Stomach (tissue), 9 donors: ENCODE measurements around the gene EPN2. TPM values are rescaled to one million over a fixed set of nuclear protein-coding genes. Genes with fewer than 3 reads are reported as not detected.

ENCODE experiments used
- DNase-seq, 2 donors: peaks; one replicate each; pipeline versions ENCODE4 v3.0.0 to v3.0.0-alpha.2; 2013 to 2019
- H3K27ac ChIP-seq, 5 donors: fragments of 200-600 bp in 4 of 5; sonication (generic) in 4 of 5; one replicate each; pipeline ENCODE4 v1.5.1; 2013 to 2019; ENCODE audit warnings: mild to moderate bottlenecking in 1 of 5, moderate library complexity in 1 of 5
- H3K27me3 ChIP-seq, 3 donors: fragments of 200-600 bp; sonication (generic); one replicate each; pipeline ENCODE4 v1.5.1; 2017 to 2019; ENCODE audit warnings: mixed run types in 1 of 3
- H3K36me3 ChIP-seq, 4 donors: fragments of 200-600 bp; sonication (generic); 1 replicate in 3 of 4; 2 replicates in 1 of 4; pipeline ENCODE4 v1.5.1; 2016 to 2019
- H3K4me1 ChIP-seq, 4 donors: fragments of 200-600 bp; sonication (generic); one replicate each; pipeline ENCODE4 v1.5.1; 2016 to 2019
- H3K4me3 ChIP-seq, 4 donors: fragments of 200-600 bp; sonication (generic) in 3 of 4; one replicate each; pipeline ENCODE4 v1.5.1; 2016 to 2019; ENCODE audit warnings: mild to moderate bottlenecking in 1 of 4
- H3K9me3 ChIP-seq, 4 donors: fragments of 200-600 bp; sonication (generic); one replicate each; pipeline ENCODE4 v1.5.1; 2016 to 2019
- EP300 ChIP-seq: sonication (generic); formaldehyde crosslinking; IDR thresholded peaks from one replicate; pipeline ENCODE4 v1.6.1; 2017; ENCODE audit warnings: antibody characterized with exemption
- POLR2A ChIP-seq, 4 donors: fragments of 450-650 bp; IDR thresholded peaks; one replicate each; pipeline ENCODE4 v1.6.1; 2016; ENCODE audit warnings: antibody characterized with exemption in 4 of 4, control low read depth in 2 of 4, mild to moderate bottlenecking in 1 of 4, moderate library complexity in 1 of 4
- POLR2AphosphoS5 ChIP-seq, 3 donors: sonication (generic); formaldehyde crosslinking; IDR thresholded peaks; one replicate each; pipeline ENCODE4 v1.6.1; 2016; ENCODE audit warnings: antibody characterized with exemption in 3 of 3
- WGBS, 5 donors: extraction: QIAGEN DNeasy Blood & Tissue Kit in 3 of 5; methylation state at CpG; one replicate each; pipeline versions ENCODE4 v1.1.5 to v1.1.7; 2013 to 2018; 5-methylcytosine and 5-hydroxymethylcytosine counted together
- intact Hi-C: fragments of 100-400 bp; cut with DNase I; formaldehyde crosslinking; loops from one replicate; pipeline ENCODE4 v1.15.1; 2023; ENCODE audit warnings: low total_unique reads
- polyA plus RNA-seq, 3 donors: library from polyadenylated mRNA; stranded (reverse); fragments of 200-250 nt; gene quantifications; one replicate each; pipeline ENCODE4 v1.2.3, GENCODE V29; 2013
- total RNA-seq, 5 donors: library from RNA; depleted of rRNA; stranded (reverse); fragments of >200 nt; gene quantifications; one replicate each; pipeline versions ENCODE4 v1.1.0 to v1.2.3, GENCODE V29; 2014 to 2016
- TF ChIP-seq, protein P1 (sequence below), 7 experiments: fragments of 450-650 bp in 4 of 7; fragments of 200-600 bp in 3 of 7; sonication (generic) in 3 of 7; IDR thresholded peaks; one replicate each; pipeline ENCODE4 v1.5.1; 2016 to 2019; ENCODE audit warnings: antibody characterized with exemption in 7 of 7, control low read depth in 2 of 7, mild to moderate bottlenecking in 1 of 7
- donor health status: healthy with polysubstance abuse.
- donor health status: Bipolar disorder and iron deficiency.
- donor health status: healthy.

The EPN2 gene
- total and polyA plus RNA-seq, 8 donors, result 10.7 to 71.9 (median 25.7) TPM

DNA sequence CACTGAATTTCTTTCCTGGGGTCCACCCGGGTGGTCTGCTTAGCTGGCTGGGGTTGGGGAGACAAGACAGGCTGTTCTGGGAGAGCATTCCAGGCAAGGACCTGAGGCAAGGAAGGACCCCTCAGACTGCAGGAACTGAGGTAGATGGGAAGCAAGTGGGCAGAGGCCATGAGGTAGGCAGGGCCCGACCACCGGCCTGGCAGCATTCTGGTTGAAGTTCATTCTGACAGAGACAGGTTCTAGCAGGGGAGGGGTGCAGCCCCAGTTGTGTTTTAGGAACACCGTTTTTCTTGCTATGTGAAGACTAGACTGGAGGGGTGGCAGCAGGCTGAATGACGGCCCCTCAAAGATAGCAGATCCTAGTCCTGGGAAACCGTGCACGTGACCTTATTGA lies 107.9 kb downstream of the EPN2 start:
- intact Hi-C loops, result no loop called here
- 80 to 95% (median 91%) methylated on average over 7 of the region's 7 CpGs for WGBS, 5 donors
- peaks cover 19 to 57% (median 38%) of the 10 kb centered on the region in 4 donors for H3K4me1 ChIP-seq
- no peak overlapping the region for H3K27ac ChIP-seq
- no peaks in the 10 kb centered on the region for H3K27me3 ChIP-seq
- DNase-seq, result no peak
- H3K4me3 ChIP-seq, result no peak overlapping the region
- H3K36me3 ChIP-seq, result no peaks in the 10 kb centered on the region
- no peak for TF ChIP-seq POLR2A (IDR thresholded peaks at IDR 0.05)
- no peak for TF ChIP-seq EP300
- no peak for TF ChIP-seq POLR2AphosphoS5 (IDR thresholded peaks at IDR 0.05)
- TF ChIP-seq, protein P1, sequence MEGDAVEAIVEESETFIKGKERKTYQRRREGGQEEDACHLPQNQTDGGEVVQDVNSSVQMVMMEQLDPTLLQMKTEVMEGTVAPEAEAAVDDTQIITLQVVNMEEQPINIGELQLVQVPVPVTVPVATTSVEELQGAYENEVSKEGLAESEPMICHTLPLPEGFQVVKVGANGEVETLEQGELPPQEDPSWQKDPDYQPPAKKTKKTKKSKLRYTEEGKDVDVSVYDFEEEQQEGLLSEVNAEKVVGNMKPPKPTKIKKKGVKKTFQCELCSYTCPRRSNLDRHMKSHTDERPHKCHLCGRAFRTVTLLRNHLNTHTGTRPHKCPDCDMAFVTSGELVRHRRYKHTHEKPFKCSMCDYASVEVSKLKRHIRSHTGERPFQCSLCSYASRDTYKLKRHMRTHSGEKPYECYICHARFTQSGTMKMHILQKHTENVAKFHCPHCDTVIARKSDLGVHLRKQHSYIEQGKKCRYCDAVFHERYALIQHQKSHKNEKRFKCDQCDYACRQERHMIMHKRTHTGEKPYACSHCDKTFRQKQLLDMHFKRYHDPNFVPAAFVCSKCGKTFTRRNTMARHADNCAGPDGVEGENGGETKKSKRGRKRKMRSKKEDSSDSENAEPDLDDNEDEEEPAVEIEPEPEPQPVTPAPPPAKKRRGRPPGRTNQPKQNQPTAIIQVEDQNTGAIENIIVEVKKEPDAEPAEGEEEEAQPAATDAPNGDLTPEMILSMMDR (IDR thresholded peaks at IDR 0.05), result no peak
- no peaks in the 10 kb centered on the region for H3K9me3 ChIP-seq

- H3K9me3 ChIP-seq, result no peaks in the 10 kb centered on the region
- intact Hi-C loops, result no loop called here
- peak overlapping the region in 4 of 5 donors; percentile 66 to 81 (median 74) for H3K27ac ChIP-seq
- H3K4me3 ChIP-seq, result no peak overlapping the region
- 78 to 82% (median 82%) methylated on average over 8 to 13 of the region's 13 CpGs for WGBS, 5 donors
- H3K27me3 ChIP-seq, result no peaks in the 10 kb centered on the region
- peaks cover 19 to 57% (median 38%) of the 10 kb centered on the region in 4 donors for H3K4me1 ChIP-seq
- no peaks in the 10 kb centered on the region for H3K36me3 ChIP-seq
- TF ChIP-seq POLR2AphosphoS5 (IDR thresholded peaks at IDR 0.05) (no peak), POLR2A (IDR thresholded peaks at IDR 0.05) (no peak), EP300 (no peak)
- TF ChIP-seq, protein P1 (IDR thresholded peaks at IDR 0.05), result no peak
- no peak for DNase-seq
Observed at GRCh38 chr17:19345486-19346350, 108.6 kb downstream of the EPN2 start.

- Histone ChIP-seq H3K27me3 (no peaks in the 10 kb centered on the region), H3K36me3 (no peaks in the 10 kb centered on the region), H3K9me3 (no peaks in the 10 kb centered on the region), H3K4me3 (no peak overlapping the region), H3K4me1 (peaks cover 19 to 57% (median 38%) of the 10 kb centered on the region in 4 donors), H3K27ac (peak overlapping the region; percentile 29 to 81 (median 70))
- intact Hi-C loops, result no loop called here
- peak; percentile 61 to 81 for DNase-seq
- 52 to 64% (median 56%) methylated on average over 14 to 19 of the region's 19 CpGs for whole genome bisulfite sequencing, 5 donors
- TF ChIP-seq EP300 (no peak), POLR2AphosphoS5 (IDR thresholded peaks at IDR 0.05) (peak in 1 of 3 donors; percentile 81)
Observed at GRCh38 chr17:19346351-19347255, 109.4 kb downstream of the EPN2 start.

GRCh38 chr17:19347323-19348080 lies 110.3 kb downstream of the EPN2 start:
- no peak for DNase-seq
- TF ChIP-seq EP300 (no peak), POLR2AphosphoS5 (IDR thresholded peaks at IDR 0.05) (no peak), POLR2A (IDR thresholded peaks at IDR 0.05) (no peak)
- TF ChIP-seq, protein P1 (IDR thresholded peaks at IDR 0.05), result no peak
- Histone ChIP-seq H3K4me1 (peaks cover 19 to 48% (median 36%) of the 10 kb centered on the region in 4 donors), H3K36me3 (no peaks in the 10 kb centered on the region), H3K27ac (peak overlapping the region in 4 of 5 donors; percentile 30 to 81 (median 74)), H3K4me3 (no peak overlapping the region), H3K9me3 (no peaks in the 10 kb centered on the region), H3K27me3 (no peaks in the 10 kb centered on the region)
- intact Hi-C loops, result no loop called here
- 81 to 83% (median 82%) methylated on average over 8 to 13 of the region's 13 CpGs for WGBS, 5 donors
